Testis (tissue), 3 donors: ENCODE measurements around the gene STX1A. TPM values are rescaled to one million over a fixed set of nuclear protein-coding genes. Genes with fewer than 3 reads are reported as not detected.

ENCODE experiments used
- DNase-seq: peaks from one replicate; pipeline ENCODE4 v3.0.0-alpha.2; 2019
- H3K27ac ChIP-seq, 2 donors: fragments of 200-600 bp; sonication (generic); one replicate each; pipeline ENCODE4 v1.5.1; 2019
- H3K27me3 ChIP-seq: fragments of 200-600 bp; sonication (generic); one replicate; pipeline ENCODE4 v1.5.1; 2019
- H3K36me3 ChIP-seq: fragments of 200-600 bp; sonication (generic); one replicate; pipeline ENCODE4 v1.5.1; 2017; ENCODE audit warnings: low read depth; ENCODE audit errors: missing control alignments
- H3K4me1 ChIP-seq: fragments of 200-600 bp; sonication (generic); one replicate; pipeline ENCODE4 v1.5.1; 2019
- H3K4me3 ChIP-seq, 2 donors: fragments of 200-600 bp; sonication (generic); one replicate each; pipeline ENCODE4 v1.5.1; 2017 to 2019
- H3K9me3 ChIP-seq: fragments of 200-600 bp; sonication (generic); one replicate; pipeline ENCODE4 v1.5.1; 2017
- CTCF ChIP-seq, 3 experiments: fragments of 450-650 bp in 2 of 3; fragments of 200-600 bp in 1 of 3; sonication (generic) in 1 of 3; IDR thresholded peaks; one replicate each; pipeline ENCODE4 v1.5.1; 2016 to 2019; ENCODE audit warnings: antibody characterized with exemption in 3 of 3, mild to moderate bottlenecking in 2 of 3, moderate library complexity in 1 of 3
- POLR2A ChIP-seq: fragments of 450-650 bp; IDR thresholded peaks from one replicate; pipeline ENCODE4 v1.6.1; 2017; ENCODE audit warnings: antibody characterized with exemption, mild to moderate bottlenecking, moderate library complexity
- WGBS, 2 donors: methylation state at CpG; one replicate each; pipeline ENCODE4 v1.1.5; 2018; 5-methylcytosine and 5-hydroxymethylcytosine counted together
- intact Hi-C: fragments of 100-400 bp; cut with DNase I; formaldehyde crosslinking; loops from one replicate; pipeline ENCODE4 v1.15.1; 2023; ENCODE audit warnings: low total_unique reads
- polyA plus RNA-seq: library from polyadenylated mRNA; stranded (reverse); fragments of 350-450 nt; fragmentation: Illumina TruSeq; extraction: RNeasy Lipid Tissue Mini Kit (QIAGEN cat#74804); gene quantifications from one replicate; pipeline ENCODE4 v1.2.3, GENCODE V29; 2014; ENCODE audit warnings: low read depth, low replicate concordance; ENCODE audit not compliant: insufficient read depth
- total RNA-seq, 2 donors: library from RNA; depleted of rRNA; stranded (reverse); fragments of >200 nt; gene quantifications; one replicate each; pipeline ENCODE4 v1.2.3, GENCODE V29; 2016

STX1A gene
- total and polyA plus RNA-seq, 3 donors from 2014 or later: 13.2 to 28.2 (median 24.7) TPM

GRCh38 chr7:73669858-73670385, 49.5 kb downstream of the STX1A start:
- no peak for DNase-seq
- Histone ChIP-seq H3K36me3 (no peaks in the 10 kb centered on the region), H3K4me3 (no peak overlapping the region), H3K27ac (no peak overlapping the region), H3K27me3 (no peaks in the 10 kb centered on the region), H3K4me1 (peaks cover 12% of the 10 kb centered on the region), H3K9me3 (no peaks in the 10 kb centered on the region)
- no peak for TF ChIP-seq POLR2A
- no peak for TF ChIP-seq CTCF (IDR thresholded peaks at IDR 0.05)
- 87 to 89% methylated on average over 12 of the region's 12 CpGs for WGBS, 2 donors
- intact Hi-C loops: no loop called here

- no peaks in the 10 kb centered on the region for H3K36me3 ChIP-seq
- H3K27me3 ChIP-seq: no peaks in the 10 kb centered on the region
- DNase-seq: no peak
- H3K27ac ChIP-seq: no peak overlapping the region
- H3K4me1 ChIP-seq: peaks cover 12% of the 10 kb centered on the region
- no peaks in the 10 kb centered on the region for H3K9me3 ChIP-seq
- TF ChIP-seq CTCF (IDR thresholded peaks at IDR 0.05): no peak
- no peak for TF ChIP-seq POLR2A
- H3K4me3 ChIP-seq: no peak overlapping the region
- intact Hi-C loops: no loop called here
- WGBS, 2 donors: 75 to 81% methylated on average over 9 to 18 of the region's 19 CpGs
Observed at GRCh38 chr7:73669288-73669701, 50.2 kb downstream of the STX1A start.

DNA sequence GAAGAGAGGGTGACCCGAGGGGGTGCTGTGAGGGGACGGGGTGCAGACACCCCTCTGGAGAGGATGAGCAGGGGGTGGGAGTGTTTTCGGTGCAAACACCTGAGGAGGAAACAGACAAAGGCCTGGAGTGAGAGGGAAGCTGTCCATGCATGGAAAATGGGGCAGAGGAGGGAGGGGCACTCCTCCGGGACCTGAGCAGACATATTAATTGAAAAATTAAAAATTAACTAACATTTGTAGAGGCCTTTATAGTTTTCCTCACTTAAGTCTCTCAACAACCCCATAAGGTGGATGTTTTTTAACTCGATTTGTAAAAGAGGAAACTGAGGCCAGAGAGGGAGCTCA, 50.6 kb downstream of the STX1A start:
- Histone ChIP-seq H3K27me3 (no peaks in the 10 kb centered on the region), H3K27ac (peak overlapping the region in 1 of 2 donors; percentile 10), H3K36me3 (no peaks in the 10 kb centered on the region), H3K9me3 (no peaks in the 10 kb centered on the region), H3K4me1 (peaks cover 12% of the 10 kb centered on the region), H3K4me3 (peak overlapping the region in 1 of 2 donors; percentile 70)
- 21 to 27% methylated on average over 5 of the region's 5 CpGs for WGBS, 2 donors
- TF ChIP-seq CTCF (IDR thresholded peaks at IDR 0.05): no peak
- TF ChIP-seq POLR2A: no peak
- no peak for DNase-seq
- intact Hi-C loops: no loop called here

- no peak for DNase-seq
- intact Hi-C loops: no loop called here
- no peaks in the 10 kb centered on the region for H3K36me3 ChIP-seq
- H3K4me3 ChIP-seq: peak overlapping the region; percentile 70 to 72
- 0 to 2% methylated on average over 14 to 25 of the region's 52 CpGs for WGBS, 2 donors
- H3K4me1 ChIP-seq: peaks cover 6% of the 10 kb centered on the region
- H3K9me3 ChIP-seq: no peaks in the 10 kb centered on the region
- H3K27ac ChIP-seq: peak overlapping the region in 1 of 2 donors; percentile 53
- no peaks in the 10 kb centered on the region for H3K27me3 ChIP-seq
- no peak for TF ChIP-seq POLR2A
- TF ChIP-seq CTCF (IDR thresholded peaks at IDR 0.05): no peak
Observed at GRCh38 chr7:73668103-73668885, 51.2 kb downstream of the STX1A start.
